Stimulated activated naive CD4-positive, alpha-beta T cell (primary cell): ENCODE results near the gene CLOCK.
"Not testable (repeated sequence)": the region's sequence is repeated elsewhere in the genome, so short reads cannot be mapped to it uniquely, and the experiment has no call there.

Source experiments
- DNase-seq, 6 experiments: peaks; one replicate each; lab custom pipeline; 2025; lab: John Stamatoyannopoulos, UW

CLOCK gene, protein sequence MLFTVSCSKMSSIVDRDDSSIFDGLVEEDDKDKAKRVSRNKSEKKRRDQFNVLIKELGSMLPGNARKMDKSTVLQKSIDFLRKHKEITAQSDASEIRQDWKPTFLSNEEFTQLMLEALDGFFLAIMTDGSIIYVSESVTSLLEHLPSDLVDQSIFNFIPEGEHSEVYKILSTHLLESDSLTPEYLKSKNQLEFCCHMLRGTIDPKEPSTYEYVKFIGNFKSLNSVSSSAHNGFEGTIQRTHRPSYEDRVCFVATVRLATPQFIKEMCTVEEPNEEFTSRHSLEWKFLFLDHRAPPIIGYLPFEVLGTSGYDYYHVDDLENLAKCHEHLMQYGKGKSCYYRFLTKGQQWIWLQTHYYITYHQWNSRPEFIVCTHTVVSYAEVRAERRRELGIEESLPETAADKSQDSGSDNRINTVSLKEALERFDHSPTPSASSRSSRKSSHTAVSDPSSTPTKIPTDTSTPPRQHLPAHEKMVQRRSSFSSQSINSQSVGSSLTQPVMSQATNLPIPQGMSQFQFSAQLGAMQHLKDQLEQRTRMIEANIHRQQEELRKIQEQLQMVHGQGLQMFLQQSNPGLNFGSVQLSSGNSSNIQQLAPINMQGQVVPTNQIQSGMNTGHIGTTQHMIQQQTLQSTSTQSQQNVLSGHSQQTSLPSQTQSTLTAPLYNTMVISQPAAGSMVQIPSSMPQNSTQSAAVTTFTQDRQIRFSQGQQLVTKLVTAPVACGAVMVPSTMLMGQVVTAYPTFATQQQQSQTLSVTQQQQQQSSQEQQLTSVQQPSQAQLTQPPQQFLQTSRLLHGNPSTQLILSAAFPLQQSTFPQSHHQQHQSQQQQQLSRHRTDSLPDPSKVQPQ

DNA sequence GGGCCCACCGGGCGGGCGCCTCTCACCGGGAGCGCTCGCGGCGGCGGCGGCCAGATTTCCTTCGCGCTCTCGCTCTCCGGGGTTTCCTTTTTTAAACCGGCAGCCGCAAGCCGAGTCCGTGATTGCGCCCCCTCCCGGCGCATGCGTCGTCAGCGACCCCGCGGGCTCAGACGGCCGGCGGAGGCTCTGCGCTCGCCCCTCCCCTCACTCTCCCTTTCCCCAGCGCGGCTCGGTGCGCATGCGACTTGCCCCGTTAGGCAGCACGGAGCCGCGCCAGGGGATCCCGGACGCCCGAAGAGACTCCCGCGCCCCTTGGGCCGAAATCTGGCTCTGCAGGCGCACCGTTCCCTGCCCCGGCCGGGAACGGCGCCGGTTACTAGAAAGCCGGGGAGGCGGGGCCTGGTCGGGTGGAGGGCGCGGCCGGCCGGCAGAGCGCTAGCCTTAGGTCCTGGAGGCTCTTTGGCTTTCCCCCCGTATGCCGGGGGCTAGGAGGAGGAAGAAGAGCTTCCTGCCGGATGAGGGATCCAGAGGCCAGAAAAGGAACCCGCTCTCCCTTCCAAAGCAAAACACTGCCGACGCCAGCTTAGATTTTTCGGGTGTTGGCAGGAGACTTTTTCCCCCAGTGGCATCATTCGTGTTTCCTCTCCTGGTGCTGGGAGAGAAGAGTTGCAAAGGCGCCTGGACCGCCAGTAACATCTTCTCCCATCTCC is at the start of gene CLOCK:
Gene CLOCK, minus strand, starts transcription at position 154 of the 710 bp plus-strand sequence. CDS start 64,124 bp downstream, outside the sequence.
- peak in 5 of 6 experiments; percentile 75 to 91 (median 81) for DNase-seq

DNA sequence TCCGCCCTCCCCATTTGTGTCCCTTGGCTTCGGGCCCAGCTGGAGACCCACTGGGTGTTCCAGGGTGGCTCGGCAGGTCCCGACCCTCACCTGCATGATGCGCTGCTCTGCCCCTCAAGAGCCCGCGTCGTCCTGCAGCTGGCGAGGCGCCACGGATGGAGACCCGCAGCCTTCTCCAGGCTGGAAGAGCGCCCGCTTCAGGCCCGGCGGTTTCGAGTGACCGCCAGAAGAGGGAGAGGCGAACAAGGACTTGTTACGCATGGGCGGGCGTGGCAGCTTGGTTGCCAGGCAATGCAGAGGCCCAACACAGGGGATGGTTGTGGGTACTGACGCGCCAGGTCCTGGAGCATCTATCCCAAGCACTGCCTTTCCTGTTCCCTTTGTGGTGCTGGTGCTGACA is 45.3 kb upstream of the CLOCK start, which contains the start of gene PDCL2:
Gene PDCL2, minus strand, starts transcription at position 232 of the 400 bp plus-strand sequence. Its CDS starts 136 bp downstream, at position 96.
- DNase-seq = no peak

DNA sequence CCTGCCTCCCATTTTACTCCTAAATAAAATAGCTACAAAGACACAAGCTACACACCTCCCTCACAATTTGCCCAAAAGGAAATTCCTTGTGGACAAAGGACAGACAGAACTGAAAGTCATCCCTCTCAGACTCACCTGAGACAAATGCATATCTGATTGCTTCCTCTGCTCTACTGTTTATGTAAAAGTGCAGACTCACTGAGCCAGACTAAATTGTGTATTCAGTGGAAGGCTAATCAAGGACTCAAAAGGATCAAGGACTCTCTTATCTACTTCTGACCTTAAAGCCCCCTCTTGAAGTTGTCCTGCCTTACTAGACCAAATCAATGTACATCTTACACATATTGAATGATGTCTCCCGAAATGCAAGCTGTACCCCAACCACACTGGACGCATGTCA is 41.5 kb upstream of the CLOCK start:
- DNase-seq = no peak

DNA sequence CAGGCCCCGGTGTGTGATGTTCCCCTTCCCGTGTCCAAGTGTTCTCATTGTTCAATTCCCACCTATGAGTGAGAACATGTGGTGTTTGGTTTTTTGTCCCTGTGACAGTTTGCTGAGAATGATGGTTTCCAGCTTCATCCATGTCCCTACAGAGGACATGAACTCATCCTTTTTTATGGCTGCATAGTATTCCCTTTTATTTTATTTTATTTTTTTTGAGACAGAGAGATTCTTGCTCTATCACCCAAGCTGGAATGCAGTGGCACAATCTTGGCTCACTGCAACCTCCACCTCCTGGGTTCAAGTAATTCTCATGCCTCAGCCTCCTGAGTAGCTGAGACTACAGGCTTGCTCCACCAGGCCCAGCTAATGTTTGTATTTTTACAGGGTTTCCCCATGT is 36.1 kb upstream of the CLOCK start:
- not testable (repeated sequence) for DNase-seq

DNA sequence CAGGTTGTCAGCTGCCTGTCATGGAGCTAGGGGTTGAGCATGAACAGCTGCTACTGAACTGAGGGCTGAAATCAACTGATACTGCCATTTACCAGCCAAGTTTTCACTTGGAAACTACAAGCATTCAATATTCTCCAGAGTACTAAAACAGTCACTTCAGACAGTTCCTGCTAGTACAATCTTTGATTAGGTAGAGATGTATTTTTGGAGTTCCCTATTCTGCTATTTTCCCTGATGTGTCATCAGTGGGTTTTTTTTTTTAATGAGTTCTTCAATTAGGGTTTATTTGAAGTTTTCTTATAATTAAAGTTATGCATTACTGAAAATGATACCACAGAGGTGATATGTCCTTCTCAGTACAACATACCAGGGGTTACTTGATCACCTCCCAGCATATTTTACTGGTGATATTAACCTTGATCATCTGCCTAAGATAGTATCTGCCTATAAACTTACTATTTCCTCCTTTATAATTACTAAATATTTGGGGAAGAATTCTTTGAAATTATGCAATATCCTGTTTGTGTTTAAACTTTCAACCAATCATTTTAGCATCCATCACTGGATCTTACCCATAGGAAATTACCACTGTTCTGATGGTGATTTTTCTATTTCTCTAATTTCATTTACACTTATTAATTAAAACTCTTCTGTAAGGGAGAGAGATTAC is 31.8 kb upstream of the CLOCK start:
- DNase-seq = no peak

DNA sequence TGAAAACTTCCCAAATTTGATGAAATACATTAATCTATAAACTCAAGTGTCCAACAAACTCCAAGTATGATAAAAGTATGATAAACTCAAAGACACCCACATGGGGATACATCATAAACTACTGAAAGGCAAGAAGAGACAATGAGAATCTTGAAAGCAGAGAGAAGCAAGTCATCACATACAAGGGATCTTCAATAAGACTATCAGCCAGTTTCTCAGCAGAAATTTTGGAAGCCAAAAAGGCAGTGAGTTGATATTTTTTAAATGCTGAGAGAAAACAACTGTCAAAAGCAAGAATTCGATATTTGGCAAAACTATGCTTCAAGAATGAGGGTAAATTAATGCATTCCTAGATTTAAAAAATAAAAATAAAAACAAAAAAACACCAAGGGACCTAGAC is 28.8 kb upstream of the CLOCK start:
- no peak for DNase-seq

DNA sequence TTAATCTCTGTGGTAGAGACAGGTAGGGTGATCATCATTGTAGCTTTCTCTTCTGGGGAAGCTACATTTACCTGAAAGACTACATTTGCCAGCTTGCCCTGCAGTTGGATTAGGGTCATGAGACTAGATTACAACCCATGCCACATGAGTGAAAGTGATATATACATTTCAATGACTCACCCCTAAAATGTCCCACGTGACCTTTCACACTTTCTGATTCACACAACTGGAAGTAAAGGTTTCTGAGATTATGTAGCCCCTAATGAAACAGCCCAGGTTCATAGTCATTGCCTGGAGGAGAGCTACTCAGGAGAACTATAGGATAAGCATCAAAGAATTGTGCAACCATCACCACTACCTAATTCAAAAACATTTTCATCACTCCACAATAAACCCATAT is 27.5 kb upstream of the CLOCK start:
- DNase-seq = no peak

DNA sequence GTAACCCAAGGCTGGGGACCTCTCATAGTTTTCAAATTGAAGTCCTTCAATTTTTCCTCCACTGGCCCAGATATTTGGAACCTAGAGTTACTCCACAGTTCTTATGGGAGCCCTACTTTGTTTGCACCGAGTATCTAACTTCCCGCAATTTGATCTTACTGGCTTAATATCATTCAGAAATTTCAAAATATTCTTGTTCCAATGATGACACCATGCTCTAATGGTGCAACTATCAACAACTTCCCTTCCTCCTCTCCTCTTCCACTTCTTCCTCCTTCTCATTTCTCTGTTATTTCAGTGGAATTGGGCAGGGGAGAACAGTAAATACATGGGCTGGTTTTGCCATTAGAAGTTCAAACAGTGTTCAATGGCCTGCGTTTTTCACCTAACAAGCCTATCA is 25.1 kb upstream of the CLOCK start:
- no peak for DNase-seq

DNA sequence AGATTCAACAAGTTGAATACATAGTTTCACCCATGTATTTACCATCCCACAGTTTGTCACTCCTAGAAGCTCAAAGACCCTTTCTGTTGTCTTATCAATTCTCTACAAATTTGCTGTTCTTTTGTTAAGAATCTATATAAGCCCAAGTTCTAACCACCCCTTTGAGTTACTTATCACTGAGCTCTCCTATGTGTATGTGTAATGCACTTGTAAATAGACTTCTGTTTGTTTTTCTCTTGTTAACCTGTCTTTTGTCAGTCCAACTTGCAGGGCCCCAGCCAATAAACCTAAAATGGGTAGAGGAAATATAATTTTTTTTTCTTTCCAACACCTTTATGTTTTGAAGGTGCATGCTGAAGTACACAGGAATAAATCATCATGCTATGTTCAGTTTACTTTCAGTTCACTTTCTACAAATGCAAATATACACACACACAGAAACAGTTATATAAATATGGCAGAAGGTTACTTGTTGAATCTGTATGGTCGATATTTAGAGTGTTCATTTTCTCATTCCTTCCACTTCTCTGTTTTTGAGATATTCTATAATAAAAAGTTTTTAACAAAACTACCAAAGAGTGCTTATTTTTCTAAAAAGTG is 22.3 kb upstream of the CLOCK start:
- no peak for DNase-seq

DNA sequence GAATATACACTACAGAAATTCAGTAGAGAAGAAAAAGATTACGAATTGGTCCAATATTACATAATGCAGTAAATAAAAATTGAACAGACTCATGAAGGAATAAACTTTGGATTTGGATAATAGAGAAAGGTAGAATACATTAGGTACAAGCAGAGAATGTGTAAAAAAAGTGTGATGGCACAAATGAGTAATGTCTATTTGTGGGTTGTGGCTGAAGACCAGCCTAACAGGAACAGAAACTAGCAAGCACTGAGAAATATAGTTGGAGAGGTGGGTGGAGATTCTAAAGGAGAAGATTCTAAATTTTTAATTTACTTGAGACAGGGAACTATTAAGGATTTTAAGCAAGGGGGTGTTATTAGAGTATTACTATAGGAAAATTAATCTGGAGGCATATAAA is 15.2 kb upstream of the CLOCK start:
- no peak for DNase-seq

DNA sequence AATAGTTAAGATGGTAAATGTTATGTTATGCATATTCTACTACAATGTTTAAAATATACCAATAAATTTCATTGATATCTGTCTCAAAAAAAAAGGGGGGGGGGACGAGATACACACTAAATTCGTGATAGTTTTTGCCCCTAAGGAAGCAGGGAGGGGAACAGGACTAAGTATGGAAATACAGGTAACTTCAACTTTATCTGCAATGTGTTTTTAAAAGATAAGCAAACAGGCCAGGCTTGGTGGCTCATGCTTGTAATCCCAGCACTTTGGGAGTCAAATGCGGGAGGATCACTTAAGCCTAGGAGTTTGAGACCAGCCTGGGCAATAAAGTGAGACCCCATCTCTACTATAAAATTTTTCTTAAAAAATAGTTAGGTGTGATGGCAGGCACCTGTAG is 13.4 kb upstream of the CLOCK start:
- DNase-seq = no peak

DNA sequence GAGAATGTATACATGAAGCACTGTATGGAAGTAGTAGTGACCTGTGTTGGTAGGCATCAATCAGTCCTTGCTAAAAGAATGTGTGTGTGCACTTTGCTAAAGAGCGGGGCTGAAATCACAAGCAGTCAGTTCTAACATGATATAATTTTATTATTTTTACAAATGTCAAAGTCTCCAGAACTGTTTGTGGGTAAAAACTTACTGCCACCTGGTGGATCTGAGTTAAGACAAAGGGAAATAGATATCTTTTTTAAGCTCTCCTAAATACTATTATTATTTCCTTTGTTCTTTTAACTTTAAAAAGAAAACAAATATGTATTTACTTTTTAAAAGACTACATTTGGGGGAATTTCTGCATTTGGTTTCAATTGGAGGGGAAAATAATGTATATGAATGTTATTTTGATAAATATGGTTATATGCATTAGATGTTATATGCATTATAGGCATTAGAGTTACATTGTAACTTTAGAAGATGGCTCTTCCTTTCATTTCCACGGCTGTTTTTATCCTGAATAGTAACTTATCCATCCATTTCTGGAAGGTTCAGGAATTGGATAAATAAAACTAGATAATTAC is 7.8 kb upstream of the CLOCK start:
- DNase-seq = peak in 2 of 6 experiments; percentile 32 to 39

DNA sequence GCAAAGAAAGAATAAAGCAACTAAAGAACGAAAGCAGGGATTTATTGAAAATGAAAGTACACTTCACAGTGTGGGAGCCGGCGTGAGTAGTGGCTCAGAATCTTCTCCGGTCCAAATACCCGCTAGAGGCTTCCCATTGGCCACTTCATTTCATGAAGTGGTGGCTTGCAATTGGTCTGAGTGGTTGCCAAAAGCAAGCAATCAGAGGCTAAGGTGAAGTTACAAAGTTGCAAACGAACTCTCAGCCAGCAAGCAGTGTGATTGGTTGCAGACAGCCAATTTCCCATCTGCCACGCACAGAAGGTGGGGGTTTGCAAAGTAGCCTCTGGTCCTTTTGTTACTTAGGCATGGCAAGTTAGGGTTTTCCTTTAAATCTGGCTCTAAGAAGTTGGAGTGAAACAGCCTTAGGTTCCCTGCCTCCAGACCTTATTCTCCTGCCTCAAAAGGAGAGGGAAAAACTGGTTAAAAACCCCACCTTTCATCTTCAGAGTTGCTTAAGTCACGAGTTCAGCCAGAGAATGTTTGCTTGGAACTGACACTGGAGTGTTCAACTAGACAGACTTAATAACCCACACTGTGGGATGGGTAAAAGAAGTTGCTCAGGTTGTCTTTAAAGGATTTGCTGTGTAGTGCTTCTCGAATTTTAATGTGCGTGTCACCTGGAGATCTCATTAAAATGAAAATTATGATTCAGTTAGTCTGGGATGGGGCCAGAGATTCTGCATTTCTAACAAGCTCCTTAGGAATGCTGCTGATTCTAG is 6.9 kb upstream of the CLOCK start:
- no peak for DNase-seq

DNA sequence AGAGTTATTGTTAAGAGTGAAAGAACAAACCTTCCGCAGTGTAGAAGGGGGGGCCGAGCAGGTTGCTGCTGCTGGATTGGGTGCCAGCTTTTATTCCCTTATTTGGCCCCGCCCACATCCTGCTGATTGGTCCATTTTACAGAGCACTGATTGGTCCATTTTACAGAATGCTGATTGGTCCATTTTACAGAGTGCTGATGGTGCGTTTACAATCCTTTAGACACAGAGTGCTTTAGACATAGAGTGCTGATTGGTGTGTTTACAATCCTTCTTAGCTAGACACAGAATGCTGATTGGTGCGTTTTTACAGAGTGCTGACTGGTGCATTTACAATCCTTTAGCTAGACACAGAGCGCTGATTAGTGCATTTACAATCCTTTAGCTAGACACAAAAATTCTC is 5.3 kb upstream of the CLOCK start:
- not testable (repeated sequence) for DNase-seq

DNA sequence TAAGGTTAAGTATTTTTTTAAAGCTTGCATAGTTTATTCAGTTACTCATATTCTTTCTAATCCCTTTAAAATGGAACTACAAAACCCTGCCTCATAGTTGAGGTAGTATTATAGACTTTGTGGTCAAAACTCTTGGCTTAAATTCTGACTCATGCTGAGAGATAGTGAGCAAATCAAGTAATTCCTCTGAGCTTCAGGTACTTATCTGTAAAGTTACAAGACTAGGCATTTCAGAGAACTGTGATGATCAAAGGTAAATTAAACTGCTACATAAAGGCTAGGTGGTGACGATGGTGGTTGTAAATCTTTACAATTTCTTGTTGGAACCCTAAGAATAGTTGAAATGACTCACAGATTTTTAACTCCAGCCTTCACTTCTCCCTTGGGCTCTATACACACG is 3.2 kb upstream of the CLOCK start:
- DNase-seq = no peak

DNA sequence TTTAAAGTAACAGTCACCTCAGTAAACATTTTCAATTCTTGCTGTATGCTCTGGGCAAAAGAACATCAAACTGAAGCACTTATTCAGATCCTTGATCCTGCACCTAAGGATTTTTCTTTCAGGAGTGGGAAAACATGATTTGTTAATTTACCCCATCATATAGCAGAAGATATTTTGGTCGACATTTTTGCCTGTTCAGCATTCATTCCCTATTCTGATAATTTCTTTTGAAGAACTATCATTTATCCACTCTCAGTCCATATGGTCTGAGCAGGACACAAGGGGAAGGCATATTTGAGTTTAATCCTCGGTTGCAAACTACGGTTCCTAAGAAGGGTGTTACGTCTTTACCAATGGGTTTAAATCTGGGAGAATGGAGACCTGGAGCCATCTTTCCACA is 1.2 kb upstream of the CLOCK start:
- no peak for DNase-seq

DNA sequence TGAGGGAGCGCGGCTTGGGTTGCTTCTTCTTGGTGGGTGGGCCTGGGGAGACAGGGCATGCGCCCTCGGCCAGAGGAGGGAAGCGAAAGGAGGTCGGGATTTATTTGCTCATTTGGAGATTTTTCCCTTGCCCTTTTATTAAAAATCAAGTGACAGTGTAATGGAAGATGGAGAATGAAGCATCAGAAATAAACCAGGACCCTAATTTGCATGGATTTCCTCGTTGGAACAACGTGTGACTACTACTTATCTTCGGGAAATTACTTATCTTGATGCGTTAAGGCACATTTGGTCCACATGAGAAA is 709 bp upstream of the CLOCK start:
- no peak for DNase-seq

DNA sequence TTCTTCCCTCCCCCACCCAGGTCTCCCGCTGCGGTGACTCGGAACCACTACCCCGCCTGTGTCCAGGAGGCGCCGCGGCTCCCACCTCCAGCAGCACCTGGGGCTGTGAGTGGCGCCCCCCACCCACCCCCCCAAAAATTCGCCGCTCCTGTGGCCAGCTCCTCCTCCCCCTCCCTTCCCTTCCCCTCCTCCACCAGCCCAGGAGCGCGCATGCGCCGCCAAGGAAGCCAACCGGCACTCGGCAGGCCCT is 278 bp downstream of the CLOCK start:
- peak in 2 of 6 experiments; percentile 80 to 85 for DNase-seq

DNA sequence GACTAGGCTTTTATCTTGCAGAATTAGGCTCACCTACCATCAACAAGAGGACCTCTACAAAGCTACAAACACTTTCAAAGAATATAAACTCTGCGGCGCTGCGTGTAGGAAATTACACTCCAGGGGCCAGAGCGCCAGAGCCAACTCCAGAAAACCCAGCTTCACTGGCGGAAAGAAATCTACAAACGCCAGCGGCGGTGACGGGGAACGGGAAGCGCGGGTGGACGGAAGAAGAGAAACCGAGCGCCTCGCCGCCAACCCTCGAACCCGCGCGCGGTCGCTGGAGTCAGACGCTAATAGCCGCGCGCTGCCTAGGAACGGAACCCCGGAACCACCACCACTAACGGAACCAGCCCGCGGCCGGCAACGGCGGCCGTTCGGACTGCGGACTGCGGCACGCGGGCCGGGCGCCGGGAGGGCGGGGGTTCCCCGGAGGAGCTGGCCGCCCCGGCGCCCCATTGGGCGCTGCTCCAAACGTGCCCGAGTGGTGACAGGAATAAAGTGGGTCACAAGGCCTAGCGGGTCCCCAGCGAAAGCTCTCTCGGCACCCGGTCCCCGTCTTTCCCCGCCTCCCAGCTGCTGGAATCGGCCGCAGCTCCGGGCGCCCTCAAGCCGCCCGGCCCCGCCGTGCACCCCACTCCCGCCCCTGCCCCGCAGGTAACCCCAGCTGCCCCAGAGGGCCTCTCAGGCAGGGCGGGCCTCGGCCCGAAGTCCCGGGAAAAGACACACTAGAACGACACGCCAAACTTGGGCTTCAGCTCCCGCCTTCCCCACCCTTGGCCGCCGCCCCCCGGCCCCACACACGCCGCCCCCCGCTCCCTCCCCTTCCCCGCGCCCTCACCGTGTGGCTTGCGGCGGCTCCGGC is 836 bp downstream of the CLOCK start:
- peak; percentile 37 to 75 (median 64) for DNase-seq

DNA sequence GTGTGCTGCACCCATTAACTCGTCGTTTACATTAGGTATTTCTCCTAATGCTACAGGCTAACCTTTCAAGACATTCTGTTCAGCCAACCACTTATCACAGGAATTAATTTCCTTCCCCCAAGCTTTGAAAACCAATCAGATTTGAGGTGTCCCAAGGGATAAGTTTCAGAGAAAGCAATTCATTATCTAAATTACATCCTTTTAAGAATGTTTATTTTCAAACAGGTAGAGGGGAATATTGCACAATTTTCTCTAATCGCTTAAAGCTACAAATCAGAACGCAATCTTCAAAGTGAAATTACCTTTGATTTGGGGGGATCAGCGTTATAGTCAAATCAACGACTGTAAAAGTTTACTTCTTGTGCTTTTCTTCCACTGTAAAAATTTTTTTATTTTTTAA is 1.6 kb downstream of the CLOCK start:
- DNase-seq = peak in 1 of 6 experiments; percentile 27
